ENCODE measurements around the gene HSD17B10.

GRCh38 chrX:53452812-53453211 lies 18.6 kb upstream of the HSD17B10 start:
- no peak for TF ChIP-seq POLR2A (IDR thresholded peaks at IDR 0.05; ENCODE audit: low read length)
- no peak for TF ChIP-seq GATA1 (IDR thresholded peaks at IDR 0.05; ENCODE audit: low read depth, low read length)

Data from erythroblast (primary cell).